Skin epidermis (tissue), 12 donors: ENCODE measurements around the gene LYSMD3.

ENCODE experiments used
- H3K27ac ChIP-seq, 21 experiments: fragments of 200-600 bp; sonication (generic) in 11 of 21; one replicate each; pipeline ENCODE4 v1.5.0; 2020; ENCODE audit warnings: mild to moderate bottlenecking in 3 of 21, inconsistent platforms in 2 of 21, moderate library complexity in 2 of 21
- H3K4me3 ChIP-seq, 7 experiments: fragments of 200-600 bp; sonication (generic) in 2 of 7; one replicate each; pipeline ENCODE4 v1.5.0; 2020; ENCODE audit warnings: inconsistent platforms in 2 of 7, mild to moderate bottlenecking in 2 of 7, moderate library complexity in 1 of 7

LYSMD3 gene

GRCh38 chr5:90494043-90494442, 35.3 kb downstream of the LYSMD3 start:
- H3K27ac ChIP-seq: no peak overlapping the region
- H3K4me3 ChIP-seq: no peak overlapping the region

- no peak overlapping the region for H3K4me3 ChIP-seq
- H3K27ac ChIP-seq: no peak overlapping the region
Observed at GRCh38 chr5:90488791-90489190, 40.6 kb downstream of the LYSMD3 start.

GRCh38 chr5:90484540-90484939, 44.8 kb downstream of the LYSMD3 start:
- no peak overlapping the region for H3K4me3 ChIP-seq
- no peak overlapping the region for H3K27ac ChIP-seq

- Histone ChIP-seq H3K4me3 (no peak overlapping the region), H3K27ac (no peak overlapping the region)
Observed at GRCh38 chr5:90483206-90483605, 46.2 kb downstream of the LYSMD3 start.

- Histone ChIP-seq H3K27ac (no peak overlapping the region), H3K4me3 (no peak overlapping the region)
Observed at GRCh38 chr5:90480699-90481098, 48.7 kb downstream of the LYSMD3 start.

DNA sequence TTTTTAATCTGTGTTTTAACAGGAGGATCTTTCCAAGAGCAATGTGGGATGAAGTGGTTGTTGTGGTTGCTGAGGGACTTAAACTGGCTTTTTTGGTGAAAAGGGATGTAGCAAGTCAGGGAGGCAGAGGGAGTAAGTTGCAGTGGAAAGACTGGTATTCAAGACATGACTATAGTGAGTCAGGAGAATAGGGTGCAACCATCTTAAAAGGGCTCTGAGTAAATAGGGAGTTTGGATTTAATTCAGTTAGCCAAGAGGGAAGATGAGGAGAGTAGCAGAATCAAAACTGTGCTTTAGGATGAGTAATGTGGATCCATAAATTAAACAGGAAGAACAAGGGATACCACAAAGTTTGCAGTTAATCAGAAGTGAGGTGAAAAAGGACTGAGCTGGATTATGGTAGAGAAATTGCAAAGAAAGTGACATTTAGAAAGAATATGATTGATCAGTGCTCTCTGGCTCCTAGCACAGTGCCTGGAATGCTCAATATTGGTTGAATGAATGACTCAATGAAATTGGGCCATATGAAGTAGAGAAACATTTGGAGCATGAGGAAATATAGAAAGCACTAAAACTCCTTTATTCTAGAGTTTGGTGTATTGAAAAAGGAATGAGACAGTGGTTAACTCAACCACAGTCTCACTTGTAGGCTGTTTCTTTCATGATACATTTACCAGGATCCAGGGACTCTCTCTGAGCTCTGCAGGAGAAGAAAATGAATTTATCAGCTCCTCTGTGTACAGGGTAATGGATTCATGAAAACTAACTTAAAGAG, 49.6 kb downstream of the LYSMD3 start:
- Histone ChIP-seq H3K4me3 (no peak overlapping the region), H3K27ac (no peak overlapping the region)

GRCh38 chr5:90477621-90478215, 51.7 kb downstream of the LYSMD3 start:
- Histone ChIP-seq H3K4me3 (no peak overlapping the region), H3K27ac (no peak overlapping the region)

DNA sequence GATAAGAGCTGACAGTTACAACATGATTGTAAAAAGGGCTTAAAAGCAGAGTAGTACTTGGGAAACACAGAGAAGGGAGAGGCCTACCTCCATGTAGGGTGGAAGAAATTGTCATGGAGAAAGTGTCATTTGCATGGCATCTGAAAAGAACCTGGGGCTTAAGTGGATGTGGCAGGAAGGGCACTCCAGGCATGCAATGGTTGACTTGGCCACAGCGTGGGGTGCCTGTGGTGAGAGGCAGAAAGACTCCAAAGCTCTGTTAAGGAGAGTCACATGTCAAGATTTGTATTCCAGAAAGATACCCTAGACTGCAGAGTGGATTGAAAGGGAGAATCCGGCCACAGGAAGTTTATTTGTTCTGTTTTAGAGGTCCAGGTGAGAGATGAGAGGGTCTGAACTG, 52.3 kb downstream of the LYSMD3 start:
- Histone ChIP-seq H3K27ac (no peak overlapping the region), H3K4me3 (no peak overlapping the region)

- H3K27ac ChIP-seq: no peak overlapping the region
- no peak overlapping the region for H3K4me3 ChIP-seq
Observed at GRCh38 chr5:90476391-90476790, 53.0 kb downstream of the LYSMD3 start.

- Histone ChIP-seq H3K4me3 (peak overlapping the region; percentile 60 to 85 (median 73)), H3K27ac (peak overlapping the region in 3 of 21 experiments; percentile 86 to 90 (median 90))
Observed at GRCh38 chr5:90475436-90475980, 53.9 kb downstream of the LYSMD3 start.

- H3K4me3 ChIP-seq: peak within 1 kb of the TSS; percentile 60 to 85 (median 73)
Observed at GRCh38 chr5:90474235-90475107, 54.9 kb downstream of the LYSMD3 start, which contains the start of the genes MBLAC2 and POLR3G. MBLAC2 (minus strand) TSS chr5:90474771; CDS start chr5:90474292, 479 bp downstream. POLR3G (plus strand) TSS chr5:90474864; CDS start chr5:90485568, 10,704 bp downstream.

DNA sequence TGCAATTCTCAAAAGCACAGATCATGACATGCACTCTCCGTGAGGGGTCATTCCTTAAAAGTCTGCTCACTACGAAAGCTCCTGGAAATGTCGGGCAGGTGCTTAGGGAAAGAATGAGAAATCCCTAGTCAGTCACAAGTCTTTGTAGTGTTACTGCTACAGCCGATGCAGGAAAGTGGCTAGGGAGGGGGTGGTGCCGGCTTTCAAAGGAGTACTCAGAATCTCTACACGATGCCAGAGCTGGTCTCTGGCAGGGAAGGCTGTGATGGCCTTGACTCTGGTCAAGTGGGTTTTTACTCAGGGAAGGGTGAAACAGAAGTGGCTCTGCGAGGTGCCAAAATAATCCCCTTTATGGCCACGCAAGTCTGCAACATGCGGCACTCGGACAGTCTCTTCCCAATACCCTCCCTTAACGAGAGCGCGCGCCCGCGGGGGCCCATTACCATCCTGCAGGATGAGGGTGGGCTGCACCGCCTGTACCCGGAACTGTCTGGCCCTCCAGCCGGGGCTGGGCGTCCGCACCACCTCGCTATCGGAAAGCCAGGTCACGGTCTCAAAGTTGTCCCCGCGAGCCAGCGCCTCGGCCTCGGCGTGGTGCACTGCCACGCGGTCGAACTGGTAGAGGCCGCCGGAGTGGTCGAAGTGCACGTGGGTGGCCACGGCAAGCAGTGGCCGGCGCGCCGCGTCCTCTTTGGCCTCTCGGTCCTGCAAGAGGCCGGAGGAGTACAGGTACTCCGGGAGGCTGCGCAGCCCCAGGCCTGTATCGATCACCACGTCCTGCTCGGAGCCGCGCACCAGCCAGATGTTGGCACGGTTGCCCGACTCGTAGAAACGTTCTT, 55.8 kb downstream of the LYSMD3 start:
- peak overlapping the region; percentile 60 to 85 (median 73) for H3K4me3 ChIP-seq
- peak overlapping the region in 20 of 21 experiments; percentile 56 to 91 (median 84) for H3K27ac ChIP-seq

More at GRCh38 chr5:90474235-90475107, 54.9 kb downstream of the LYSMD3 start, which contains the start of the genes MBLAC2 and POLR3G:
- H3K27ac ChIP-seq: peak within 1 kb of the TSS in 20 of 21 experiments; percentile 56 to 91 (median 84)

- H3K27ac ChIP-seq: peak overlapping the region in 5 of 21 experiments; percentile 11 to 90 (median 83)
- peak overlapping the region; percentile 60 to 85 (median 73) for H3K4me3 ChIP-seq
Observed at GRCh38 chr5:90472783-90473395, 56.5 kb downstream of the LYSMD3 start.
